Gastrocnemius medialis (tissue), 4 donors: Measurements from ENCODE around the gene ADAMTS2. TPM values are rescaled to one million over a fixed set of nuclear protein-coding genes. Genes with fewer than 3 reads are reported as not detected.

Source experiments
- ATAC-seq, 2 donors: fragments of 150-250 bp; one replicate each; pipeline ENCODE4 v1.9.1; 2016
- DNase-seq, 2 donors: peaks; one replicate each; pipeline ENCODE4 v3.0.0-alpha.2; 2019
- H3K27ac ChIP-seq, 4 donors: fragments of 200-600 bp; sonication (generic); 1 replicate in 1 of 4; 2 replicates in 3 of 4; pipeline ENCODE4 v1.5.1; 2016 to 2018; ENCODE audit warnings: mild to moderate bottlenecking in 2 of 4, moderate library complexity in 1 of 4
- H3K27me3 ChIP-seq, 3 donors: fragments of 200-600 bp; sonication (generic) in 2 of 3; 1 replicate in 1 of 3; 2 replicates in 2 of 3; pipeline versions ENCODE4 v1.5.1 to v1.6.0; 2016 to 2019; ENCODE audit warnings: mild to moderate bottlenecking in 1 of 3, moderate library complexity in 1 of 3
- H3K36me3 ChIP-seq, 2 donors: fragments of 200-600 bp; sonication (generic) in 1 of 2; one replicate each; pipeline ENCODE4 v1.5.1; 2017 to 2018
- H3K4me1 ChIP-seq, 2 donors: fragments of 200-600 bp; sonication (generic) in 1 of 2; one replicate each; pipeline ENCODE4 v1.5.1; 2016 to 2017; ENCODE audit warnings: mild to moderate bottlenecking in 2 of 2
- H3K4me3 ChIP-seq, 4 donors: fragments of 200-600 bp; sonication (generic) in 3 of 4; 1 replicate in 1 of 4; 2 replicates in 3 of 4; pipeline ENCODE4 v1.5.1; 2016 to 2019; ENCODE audit warnings: mild to moderate bottlenecking in 2 of 4
- H3K9me3 ChIP-seq, 3 donors: fragments of 200-600 bp; sonication (generic) in 2 of 3; 1 replicate in 1 of 3; 2 replicates in 2 of 3; pipeline ENCODE4 v1.5.1; 2016 to 2019
- POLR2A ChIP-seq, 2 donors: fragments of 450-650 bp; IDR thresholded peaks; one replicate each; pipeline ENCODE4 v1.6.1; 2017; ENCODE audit warnings: antibody characterized with exemption in 2 of 2, mild to moderate bottlenecking in 2 of 2, moderate library complexity in 2 of 2
- in situ Hi-C, 4 donors: fragments of 200-750 bp; cut with MboI; loops; one replicate each; pipeline versions ENCODE4 v1.15.0 to v1.8.0; 2017; ENCODE audit warnings: low sequenced_read_pairs in 4 of 4
- intact Hi-C: fragments of 100-400 bp; cut with DNase I; formaldehyde crosslinking; loops from one replicate; pipeline ENCODE4 v1.15.1; 2023; ENCODE audit warnings: low total_unique reads
- total RNA-seq, 4 donors: library from RNA; depleted of rRNA; stranded (reverse); fragments of >200 nt; gene quantifications; one replicate each; pipeline versions ENCODE4 v1.1.0 to v1.2.3, GENCODE V29; 2016
- TF ChIP-seq, protein P1 (sequence below), 5 experiments: fragments of 450-650 bp in 3 of 5; fragments of 200-600 bp in 2 of 5; sonication (generic) in 2 of 5; IDR thresholded peaks in 4 of 5; conservative IDR thresholded peaks in 1 of 5; 1 replicate in 4 of 5; 2 replicates in 1 of 5; pipeline ENCODE4 v1.5.1; 2016 to 2019; ENCODE audit warnings: antibody characterized with exemption in 5 of 5, mild to moderate bottlenecking in 3 of 5, moderate library complexity in 3 of 5

Gene ADAMTS2
- total RNA-seq, 4 donors from 2014 or later = 0.78 to 3.8 (median 2.0) TPM

DNA sequence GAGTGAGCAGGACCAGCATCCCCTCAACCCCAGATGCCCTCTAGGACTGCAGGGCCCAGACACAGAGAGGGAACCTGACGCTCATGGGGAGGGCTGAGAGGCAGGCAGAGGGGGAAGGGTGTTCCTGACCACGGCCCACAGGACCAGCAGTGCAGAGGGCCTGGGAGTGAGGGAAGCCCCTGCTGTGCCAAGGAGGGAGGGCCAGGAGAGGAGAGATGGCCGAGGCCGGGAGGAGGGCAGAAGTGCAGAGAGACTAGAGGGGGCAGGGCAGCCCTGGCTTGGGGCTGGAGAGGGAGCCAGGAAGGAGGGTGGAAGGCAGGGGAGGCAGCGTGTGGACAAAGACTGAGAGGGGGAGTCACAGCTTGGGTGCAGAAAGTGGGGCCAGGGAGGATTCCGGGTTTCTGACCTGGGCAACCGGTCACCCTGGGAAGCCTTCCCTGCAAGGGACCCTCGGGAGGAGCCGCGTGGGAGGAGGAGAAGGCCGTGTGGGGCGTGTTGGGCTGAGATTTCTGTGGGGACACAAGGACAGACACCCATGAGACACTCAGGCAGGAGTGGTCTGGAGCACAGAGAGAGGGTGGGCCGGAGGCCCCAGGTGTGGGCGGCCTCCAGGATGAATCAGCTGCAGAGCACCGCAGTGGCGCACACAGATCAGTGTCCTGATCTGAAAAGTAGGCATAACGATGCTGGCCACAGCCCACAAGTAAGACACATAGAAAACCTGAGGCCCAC lies 117.5 kb downstream of the ADAMTS2 start:
- intact Hi-C loops (no loop called here), in situ Hi-C loops (no loop called here)
- no peaks in the 10 kb centered on the region for H3K4me1 ChIP-seq
- TF ChIP-seq POLR2A (IDR thresholded peaks at IDR 0.05) = no peak
- TF ChIP-seq, protein P1, sequence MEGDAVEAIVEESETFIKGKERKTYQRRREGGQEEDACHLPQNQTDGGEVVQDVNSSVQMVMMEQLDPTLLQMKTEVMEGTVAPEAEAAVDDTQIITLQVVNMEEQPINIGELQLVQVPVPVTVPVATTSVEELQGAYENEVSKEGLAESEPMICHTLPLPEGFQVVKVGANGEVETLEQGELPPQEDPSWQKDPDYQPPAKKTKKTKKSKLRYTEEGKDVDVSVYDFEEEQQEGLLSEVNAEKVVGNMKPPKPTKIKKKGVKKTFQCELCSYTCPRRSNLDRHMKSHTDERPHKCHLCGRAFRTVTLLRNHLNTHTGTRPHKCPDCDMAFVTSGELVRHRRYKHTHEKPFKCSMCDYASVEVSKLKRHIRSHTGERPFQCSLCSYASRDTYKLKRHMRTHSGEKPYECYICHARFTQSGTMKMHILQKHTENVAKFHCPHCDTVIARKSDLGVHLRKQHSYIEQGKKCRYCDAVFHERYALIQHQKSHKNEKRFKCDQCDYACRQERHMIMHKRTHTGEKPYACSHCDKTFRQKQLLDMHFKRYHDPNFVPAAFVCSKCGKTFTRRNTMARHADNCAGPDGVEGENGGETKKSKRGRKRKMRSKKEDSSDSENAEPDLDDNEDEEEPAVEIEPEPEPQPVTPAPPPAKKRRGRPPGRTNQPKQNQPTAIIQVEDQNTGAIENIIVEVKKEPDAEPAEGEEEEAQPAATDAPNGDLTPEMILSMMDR (IDR thresholded peaks at IDR 0.05 in 4 of 5, conservative IDR thresholded peaks at IDR 0.05 in 1 of 5) = no peak
- no peak for ATAC-seq
- no peaks in the 10 kb centered on the region for H3K27me3 ChIP-seq
- no peak for DNase-seq
- H3K36me3 ChIP-seq = no peaks in the 10 kb centered on the region
- no peak overlapping the region for H3K4me3 ChIP-seq
- no peak overlapping the region for H3K27ac ChIP-seq
- H3K9me3 ChIP-seq = no peaks in the 10 kb centered on the region

DNA sequence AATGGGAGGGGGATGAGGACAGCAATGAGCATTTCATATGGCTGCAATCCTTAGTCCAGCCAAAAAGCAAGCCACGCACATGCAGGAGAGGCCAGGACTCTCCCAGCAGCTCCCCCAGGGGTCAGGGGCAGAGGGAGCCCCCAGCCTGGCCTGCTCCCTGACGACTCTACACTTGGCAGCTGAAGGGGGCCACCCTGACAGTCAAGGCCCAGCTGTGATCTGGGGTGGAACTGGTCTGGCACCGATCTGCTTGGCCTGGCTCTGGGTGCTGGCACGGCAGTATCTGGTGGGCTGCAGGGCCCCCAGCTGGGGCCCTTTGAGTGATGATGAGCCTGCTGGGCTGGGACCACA lies 118.1 kb downstream of the ADAMTS2 start:
- ATAC-seq (no peak), DNase-seq (no peak)
- in situ Hi-C loops = no loop called here
- no peak overlapping the region for H3K4me3 ChIP-seq
- no peaks in the 10 kb centered on the region for H3K36me3 ChIP-seq
- no peaks in the 10 kb centered on the region for H3K4me1 ChIP-seq
- H3K27me3 ChIP-seq = no peaks in the 10 kb centered on the region
- TF ChIP-seq, protein P1 (IDR thresholded peaks at IDR 0.05 in 4 of 5, conservative IDR thresholded peaks at IDR 0.05 in 1 of 5) = no peak
- TF ChIP-seq POLR2A (IDR thresholded peaks at IDR 0.05) = no peak
- no peak overlapping the region for H3K27ac ChIP-seq
- intact Hi-C loops = no loop called here
- H3K9me3 ChIP-seq = no peaks in the 10 kb centered on the region

DNA sequence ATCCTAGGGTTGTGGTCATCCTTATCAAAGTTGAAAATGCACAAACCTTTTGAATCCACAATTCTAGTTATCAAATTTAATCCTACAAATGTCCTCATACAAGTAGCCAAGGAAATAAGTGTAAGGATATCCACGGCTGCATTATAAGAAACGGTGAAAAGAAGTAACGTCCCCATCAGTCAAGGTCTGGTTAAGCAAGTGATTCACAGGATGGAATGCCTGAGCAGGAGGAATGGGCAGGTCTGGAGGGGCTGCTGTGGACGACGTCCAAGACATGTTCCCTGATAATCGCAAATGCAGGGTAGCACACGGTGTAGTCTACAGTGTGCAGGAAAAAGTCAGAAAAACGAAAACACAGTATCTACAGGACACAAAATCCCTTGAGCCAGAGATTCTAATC lies 118.6 kb downstream of the ADAMTS2 start:
- ATAC-seq (no peak), DNase-seq (no peak)
- Histone ChIP-seq H3K9me3 (no peaks in the 10 kb centered on the region), H3K4me1 (no peaks in the 10 kb centered on the region), H3K27me3 (no peaks in the 10 kb centered on the region), H3K27ac (no peak overlapping the region), H3K4me3 (no peak overlapping the region), H3K36me3 (no peaks in the 10 kb centered on the region)
- intact Hi-C loops = no loop called here
- in situ Hi-C loops = no loop called here
- TF ChIP-seq, protein P1 (IDR thresholded peaks at IDR 0.05 in 4 of 5, conservative IDR thresholded peaks at IDR 0.05 in 1 of 5) = no peak
- no peak for TF ChIP-seq POLR2A (IDR thresholded peaks at IDR 0.05)

DNA sequence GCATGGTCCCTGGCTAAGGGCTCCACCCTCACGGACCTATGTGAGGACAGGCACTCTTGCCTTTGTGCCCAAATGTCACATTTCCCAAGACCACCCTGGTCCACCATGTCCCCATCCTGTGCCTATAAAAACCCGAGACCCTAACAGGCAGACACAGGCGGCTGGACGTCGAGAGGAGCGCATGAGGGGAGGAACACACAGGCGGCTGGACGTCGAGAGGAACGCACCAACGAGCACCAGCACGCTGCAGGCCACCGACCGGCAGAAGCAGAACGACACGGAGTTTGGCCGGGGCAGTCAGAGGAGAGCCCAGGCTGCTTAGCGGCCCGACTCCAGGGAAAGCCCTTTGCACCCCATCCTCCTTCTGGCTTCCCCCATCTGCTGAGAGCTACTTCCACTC lies 119.9 kb downstream of the ADAMTS2 start:
- Histone ChIP-seq H3K4me1 (no peaks in the 10 kb centered on the region), H3K36me3 (no peaks in the 10 kb centered on the region), H3K9me3 (no peaks in the 10 kb centered on the region), H3K27ac (no peak overlapping the region), H3K27me3 (no peaks in the 10 kb centered on the region), H3K4me3 (no peak overlapping the region)
- in situ Hi-C loops (no loop called here), intact Hi-C loops (loop anchor here (1.0 kb wide), 1 partner anchor 16 kb away; no protein-coding TSS in a partner anchor)
- DNase-seq (no peak), ATAC-seq (no peak)
- TF ChIP-seq, protein P1 (IDR thresholded peaks at IDR 0.05 in 4 of 5, conservative IDR thresholded peaks at IDR 0.05 in 1 of 5) = no peak
- TF ChIP-seq POLR2A (IDR thresholded peaks at IDR 0.05) = no peak

DNA sequence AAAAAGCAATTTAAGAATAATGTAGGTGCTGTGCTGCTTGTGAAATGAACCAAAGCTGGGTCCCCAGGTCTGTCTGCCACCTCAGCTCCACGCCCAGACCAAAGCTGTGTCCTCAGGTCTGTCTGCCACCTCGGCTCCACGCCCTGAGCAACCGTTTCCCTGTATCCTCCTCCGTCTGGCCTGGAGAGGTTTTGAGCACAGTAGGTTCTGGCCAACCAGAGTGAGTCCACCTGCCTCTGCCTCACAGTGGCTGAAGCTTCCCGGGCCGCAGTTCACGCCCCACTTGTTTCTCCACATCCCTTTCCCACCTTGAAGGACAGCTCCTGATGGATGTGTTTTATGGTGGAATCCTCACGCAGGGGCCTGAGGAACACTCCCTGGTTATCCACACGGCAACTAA lies 120.5 kb downstream of the ADAMTS2 start:
- no peak overlapping the region for H3K4me3 ChIP-seq
- TF ChIP-seq POLR2A (IDR thresholded peaks at IDR 0.05) = no peak
- TF ChIP-seq, protein P1 (IDR thresholded peaks at IDR 0.05 in 4 of 5, conservative IDR thresholded peaks at IDR 0.05 in 1 of 5) = no peak
- H3K36me3 ChIP-seq = no peaks in the 10 kb centered on the region
- H3K27me3 ChIP-seq = no peaks in the 10 kb centered on the region
- H3K9me3 ChIP-seq = no peaks in the 10 kb centered on the region
- H3K27ac ChIP-seq = no peak overlapping the region
- in situ Hi-C loops (no loop called here), intact Hi-C loops (loop anchor here (1.0 kb wide), 1 partner anchor 17 kb away; no protein-coding TSS in a partner anchor)
- ATAC-seq (no peak), DNase-seq (no peak)
- H3K4me1 ChIP-seq = no peaks in the 10 kb centered on the region
